ENCODE measurements around the gene TPCN1.

TPCN1 gene

GRCh38 chr12:113347892-113348291 is 126.6 kb downstream of the TPCN1 start:
- DNase-seq: no peak
